UCSD-AML1 (cell line): ENCODE results near the gene ZNRD2.
A peak's percentile ranks its signal among the peaks of the same experiment; 100 is the strongest.

Experiments used
- DNase-seq: peaks from one replicate; lab custom pipeline; 2025; ENCODE audit not compliant: unreplicated experiment; lab: John Stamatoyannopoulos, UW

Gene ZNRD2

DNA sequence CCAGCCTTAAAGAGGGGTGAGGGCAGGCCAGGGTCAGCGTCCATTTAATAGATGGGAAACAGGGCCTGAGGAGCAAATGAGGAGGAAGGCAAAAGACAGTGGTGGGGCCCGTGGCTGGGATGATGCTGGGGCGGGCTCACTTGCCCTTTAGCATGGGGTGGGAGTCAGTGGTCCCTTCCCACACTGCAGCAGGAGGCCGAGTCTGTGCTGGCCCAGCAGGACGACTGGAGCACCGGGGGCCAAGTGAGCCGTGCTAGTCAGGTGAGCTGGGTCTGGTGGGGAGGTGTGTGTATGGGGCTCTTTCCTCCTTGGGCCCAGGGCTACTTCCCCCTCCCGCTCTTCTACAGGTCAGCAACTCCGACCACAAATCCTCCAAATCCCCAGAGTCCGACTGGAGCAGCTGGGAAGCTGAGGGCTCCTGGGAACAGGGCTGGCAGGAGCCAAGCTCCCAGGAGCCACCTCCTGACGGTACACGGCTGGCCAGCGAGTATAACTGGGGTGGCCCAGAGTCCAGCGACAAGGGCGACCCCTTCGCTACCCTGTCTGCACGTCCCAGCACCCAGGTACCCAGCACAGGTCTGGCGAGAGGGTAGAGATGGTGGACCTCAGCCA, 32.6 kb upstream of the ZNRD2 start:
- no peak for DNase-seq

DNA sequence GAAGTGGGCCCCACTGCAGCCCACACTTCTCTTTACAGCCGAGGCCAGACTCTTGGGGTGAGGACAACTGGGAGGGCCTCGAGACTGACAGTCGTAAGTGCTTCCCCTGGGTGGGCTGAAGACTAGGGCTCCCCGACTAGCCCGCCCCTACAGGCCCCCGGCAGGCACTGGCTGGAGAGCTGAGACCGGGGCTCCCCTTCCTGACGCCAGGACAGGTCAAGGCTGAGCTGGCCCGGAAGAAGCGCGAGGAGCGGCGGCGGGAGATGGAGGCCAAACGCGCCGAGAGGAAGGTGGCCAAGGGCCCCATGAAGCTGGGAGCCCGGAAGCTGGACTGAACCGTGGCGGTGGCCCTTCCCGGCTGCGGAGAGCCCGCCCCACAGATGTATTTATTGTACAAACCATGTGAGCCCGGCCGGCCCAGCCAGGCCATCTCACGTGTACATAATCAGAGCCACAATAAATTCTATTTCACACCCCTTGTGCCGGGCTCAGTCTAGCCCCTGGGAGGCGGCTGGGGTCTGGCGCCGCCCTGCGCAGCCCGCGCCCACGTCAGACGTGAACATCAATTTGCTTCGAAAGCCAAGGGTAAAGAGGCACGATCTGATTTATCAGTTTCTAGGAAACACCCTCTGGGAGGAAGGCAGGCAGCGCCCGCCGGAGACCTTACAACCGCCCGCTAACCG, 31.9 kb upstream of the ZNRD2 start:
- DNase-seq: no peak

DNA sequence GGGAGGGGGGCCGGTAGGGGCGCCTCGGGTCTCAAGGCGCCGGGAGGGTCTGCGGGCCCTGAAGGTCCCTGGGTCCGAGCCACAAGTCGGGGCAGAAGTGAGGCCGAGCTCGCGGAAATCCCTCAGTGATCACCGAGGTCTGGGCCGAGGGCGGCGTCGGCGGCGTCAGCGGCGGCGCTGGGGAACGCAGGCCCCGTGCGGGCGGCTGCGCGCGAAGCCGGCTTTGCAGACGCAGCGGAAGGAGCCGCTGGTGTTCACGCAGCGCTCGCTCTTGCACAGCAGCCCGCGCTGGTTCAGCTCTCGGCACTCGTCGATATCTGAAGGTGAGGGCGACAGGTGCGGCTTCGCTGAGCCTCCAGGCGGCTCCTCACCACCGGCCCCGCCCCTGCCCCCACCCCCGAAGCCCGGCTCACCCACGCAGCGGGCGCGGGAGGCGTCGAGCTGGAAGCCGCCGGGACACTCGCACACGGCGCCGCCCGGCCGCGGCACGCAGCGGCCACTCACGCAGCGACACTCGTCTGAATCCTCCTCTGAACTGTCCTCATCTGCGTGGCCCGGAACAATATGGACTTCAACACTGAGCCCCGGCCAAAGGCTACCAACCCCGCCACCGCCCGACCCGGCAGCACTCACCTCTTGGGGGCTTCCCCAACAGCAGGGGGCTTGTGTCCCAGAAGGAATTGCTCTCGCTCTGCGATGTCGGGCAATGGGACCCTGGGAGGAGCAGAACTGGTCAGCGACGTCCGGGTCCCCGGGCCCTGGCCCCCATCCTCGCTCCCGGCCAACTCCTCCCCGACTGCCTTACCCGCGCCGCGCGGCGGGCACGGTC, 31.1 kb upstream of the ZNRD2 start:
- no peak for DNase-seq

DNA sequence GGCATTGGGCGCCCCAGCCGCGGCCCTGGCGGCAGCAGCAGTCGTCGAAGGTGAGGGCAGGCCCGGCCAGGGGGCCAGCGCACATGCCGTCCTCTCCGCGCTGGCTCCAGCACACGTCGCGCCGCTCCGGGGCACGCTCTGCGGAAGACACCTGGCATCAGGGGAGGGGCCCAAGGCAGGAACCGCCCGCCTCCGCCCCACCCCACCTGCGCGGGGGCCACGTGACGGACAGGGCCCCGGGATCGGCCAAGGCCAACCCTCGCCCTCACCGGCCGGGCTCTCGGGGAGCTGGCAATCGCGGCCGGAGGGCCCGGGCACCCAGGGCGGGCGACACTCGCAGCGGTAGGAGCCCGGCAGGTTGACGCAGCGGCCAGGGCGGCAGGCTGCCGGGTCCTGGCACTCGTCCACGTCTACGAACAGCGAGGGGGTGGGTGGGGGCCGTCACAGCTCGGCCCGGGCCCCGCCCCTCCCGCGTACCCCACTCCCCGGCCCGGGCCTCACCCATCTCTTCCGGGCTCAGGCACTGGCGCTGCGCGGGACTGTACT, 30.5 kb upstream of the ZNRD2 start:
- no peak for DNase-seq

DNA sequence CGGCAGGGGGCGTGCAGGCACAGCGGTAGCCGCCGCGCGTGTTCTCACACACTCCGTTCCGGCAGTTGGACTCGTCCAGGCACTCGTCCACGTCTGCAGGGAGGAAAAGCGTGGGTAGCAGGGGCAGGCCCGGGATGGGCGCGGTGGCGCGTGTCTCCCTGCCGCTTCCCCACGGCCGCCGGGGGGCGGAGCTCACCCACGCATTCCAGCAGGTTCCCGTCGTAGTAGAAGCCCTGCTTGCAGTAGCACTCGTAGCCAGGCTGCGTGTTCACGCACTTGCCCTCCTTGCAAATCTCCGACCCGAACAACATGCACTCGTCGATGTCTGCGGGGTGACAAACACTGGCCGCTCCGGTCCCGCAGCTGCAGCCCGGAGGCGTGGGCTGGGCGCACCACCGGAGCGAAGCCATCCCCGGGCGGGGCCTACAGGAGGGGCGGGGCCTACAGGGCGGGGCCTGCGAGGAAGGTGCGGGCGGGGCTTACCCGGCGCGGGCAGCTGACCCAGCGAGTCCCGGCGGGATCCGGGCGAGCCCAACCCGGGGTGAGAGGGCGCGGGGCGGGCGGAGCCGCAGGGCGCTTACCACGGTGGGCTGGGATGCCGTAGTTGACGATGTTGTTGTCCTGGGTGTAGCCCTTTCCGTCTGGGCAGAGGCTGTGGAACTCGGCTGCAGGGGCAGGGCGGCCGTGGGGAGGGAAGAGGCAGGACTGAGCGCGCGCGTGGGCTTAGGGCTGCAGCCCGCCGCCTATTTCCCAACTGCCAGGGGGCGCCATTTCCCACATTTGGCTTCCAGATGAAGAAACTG, 29.8 kb upstream of the ZNRD2 start:
- DNase-seq: peak; percentile 87

DNA sequence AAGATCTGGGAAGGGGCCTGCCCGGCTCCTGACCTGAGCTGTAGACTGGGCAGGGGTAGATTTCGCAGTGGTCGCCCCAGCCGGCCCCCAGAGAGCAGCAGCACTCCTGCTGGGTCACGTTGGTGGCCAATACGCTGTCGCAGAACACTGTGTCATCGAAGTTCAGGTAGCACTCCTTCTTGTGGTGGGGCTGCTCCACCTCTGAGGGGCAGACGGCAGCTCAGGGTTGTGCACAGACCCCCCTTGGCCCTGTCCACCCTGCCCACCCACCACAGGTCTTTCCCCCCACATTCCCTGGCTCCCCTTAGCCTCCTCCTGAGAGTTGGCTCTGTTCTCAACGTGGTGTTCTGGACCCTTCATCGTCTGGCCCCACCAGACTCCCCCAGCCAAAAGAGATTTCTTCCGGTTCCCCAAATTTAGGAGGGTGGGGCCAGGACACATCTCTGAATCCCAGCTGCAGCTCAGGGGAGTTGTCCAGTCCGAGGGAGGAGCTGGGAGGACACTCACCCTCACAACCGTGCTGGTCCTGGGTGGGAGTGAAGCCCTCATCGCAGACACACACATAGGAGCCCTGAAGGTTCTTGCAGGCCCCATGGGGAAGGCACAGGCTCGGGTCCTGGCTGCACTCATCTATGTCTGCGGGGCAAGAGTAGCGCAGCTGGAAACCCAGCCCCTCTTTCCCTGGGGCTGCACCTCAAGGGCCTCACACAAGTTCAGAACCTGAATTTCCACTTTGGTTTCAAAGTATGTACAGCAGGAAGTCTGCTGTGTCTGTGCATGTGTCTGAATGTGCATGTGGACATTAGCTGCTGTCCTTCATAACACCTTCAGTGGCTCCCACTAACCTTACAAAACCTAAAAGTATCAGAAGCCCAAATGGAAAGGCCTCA, 28.9 kb upstream of the ZNRD2 start:
- no peak for DNase-seq

DNA sequence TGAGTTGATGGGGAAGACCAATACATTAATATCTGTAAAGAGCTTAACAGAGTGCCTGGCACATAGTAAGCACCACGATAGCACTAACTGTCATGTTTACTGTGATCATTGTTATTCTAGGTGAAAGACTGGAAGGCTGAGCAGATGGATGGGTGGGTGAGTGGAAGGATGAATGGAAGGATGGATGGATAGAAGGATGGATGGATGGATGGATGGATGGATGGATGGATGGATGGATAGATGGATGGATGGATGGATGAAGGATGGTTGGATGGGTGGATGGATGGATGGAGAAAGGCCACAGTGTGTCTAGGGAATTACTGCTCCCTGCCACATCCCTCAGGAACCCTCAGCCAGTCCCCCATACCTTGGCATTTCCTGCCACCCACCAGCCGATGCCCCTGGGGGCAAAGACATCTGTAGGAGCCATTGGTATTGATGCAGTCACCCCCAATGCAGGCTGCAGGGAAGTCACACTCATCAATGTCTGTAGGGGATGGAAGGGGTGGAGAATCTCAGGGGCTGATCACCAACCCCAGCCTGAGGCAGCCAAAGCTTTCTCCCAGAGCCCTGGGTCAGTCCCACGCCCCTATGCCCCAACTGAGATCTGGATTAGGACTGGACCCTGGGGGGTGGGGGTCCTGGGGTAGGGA, 27.4 kb upstream of the ZNRD2 start:
- no peak for DNase-seq

DNA sequence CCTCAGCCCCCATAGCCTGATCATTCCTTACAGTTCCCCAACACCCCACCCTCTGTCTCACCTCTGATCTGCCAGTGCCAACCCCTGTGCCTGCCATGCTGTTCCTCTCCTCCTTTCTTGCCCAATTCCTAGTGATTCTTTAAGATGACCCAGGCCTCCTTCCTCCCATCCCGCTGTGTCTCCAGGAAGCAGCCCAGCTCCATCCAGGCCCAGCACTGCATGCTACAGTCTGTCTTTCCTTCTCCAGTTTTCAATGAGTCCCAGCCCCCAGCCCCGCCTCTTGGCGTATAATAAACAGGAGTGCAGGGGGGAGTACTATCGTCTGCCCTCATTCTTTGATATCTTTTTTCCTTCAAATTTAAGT, 24.4 kb upstream of the ZNRD2 start:
- no peak for DNase-seq

DNA sequence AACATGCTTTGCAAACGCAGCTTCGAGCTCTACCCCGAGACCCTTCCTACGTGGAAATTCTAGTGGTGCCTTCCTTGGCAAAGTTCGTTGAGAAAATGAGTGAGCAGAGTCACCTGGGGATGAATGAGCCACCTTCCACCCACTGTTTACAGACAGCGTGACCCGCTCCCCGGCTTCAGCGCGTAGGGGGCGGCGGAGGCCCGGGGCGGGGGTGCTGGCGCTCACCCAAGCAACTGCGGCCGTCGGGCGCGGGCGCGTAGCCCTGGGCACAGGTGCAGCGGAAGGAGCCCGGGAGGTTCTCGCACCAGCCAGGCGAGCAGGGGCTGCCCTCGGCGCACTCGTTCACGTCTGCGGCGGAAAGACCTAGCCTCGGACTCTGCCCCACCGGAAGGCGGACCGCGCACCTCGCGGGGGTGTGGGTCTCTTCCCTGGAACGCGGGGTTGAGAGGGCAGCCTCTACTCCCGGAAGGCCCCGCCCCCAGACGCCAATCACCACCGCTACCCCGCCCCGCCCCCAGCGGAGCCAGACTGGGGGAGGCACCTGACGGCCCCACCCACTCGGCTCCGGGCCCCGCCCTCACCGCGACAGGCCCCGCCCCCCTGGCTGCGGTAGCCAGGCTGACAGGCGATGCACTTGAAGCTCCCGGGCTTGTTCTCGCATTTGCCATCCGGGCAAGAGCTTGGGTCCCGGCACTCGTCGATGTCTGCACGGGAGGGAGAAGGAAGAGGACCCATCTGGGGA, 23.9 kb upstream of the ZNRD2 start:
- DNase-seq: peak; percentile 87

DNA sequence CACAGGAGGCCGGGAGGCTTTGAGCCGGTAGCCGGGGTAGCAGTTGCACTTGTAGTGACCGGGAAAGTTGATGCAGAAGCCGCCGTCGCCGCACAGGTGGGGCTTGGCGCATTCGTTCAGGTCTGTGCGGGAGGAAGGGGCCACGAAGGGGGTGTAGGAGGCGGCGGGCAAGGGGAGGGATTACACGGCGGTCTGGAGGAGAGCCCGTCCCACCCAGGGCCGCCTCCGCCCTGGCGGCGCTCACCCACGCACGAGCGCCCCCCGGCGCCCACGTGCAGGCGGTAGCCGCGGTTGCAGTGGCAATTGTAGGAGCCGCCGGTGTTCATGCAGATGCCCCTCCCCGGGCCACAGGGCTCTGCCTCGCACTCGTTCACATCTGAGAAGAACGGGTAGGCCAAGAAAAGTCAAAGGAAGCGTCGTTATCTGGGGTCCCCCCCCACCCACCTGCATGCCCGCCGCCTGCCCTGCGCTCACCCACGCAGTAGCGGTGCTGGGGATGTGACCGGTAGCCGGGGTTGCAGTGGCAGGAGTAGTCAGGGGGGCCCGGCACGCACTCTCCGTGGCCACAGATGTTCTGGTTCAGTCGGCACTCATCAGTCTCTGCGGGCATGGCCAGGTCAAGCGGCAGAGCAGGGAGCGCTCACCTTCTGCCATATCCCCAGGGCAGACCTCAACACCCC, 22.7 kb upstream of the ZNRD2 start:
- DNase-seq: no peak

DNA sequence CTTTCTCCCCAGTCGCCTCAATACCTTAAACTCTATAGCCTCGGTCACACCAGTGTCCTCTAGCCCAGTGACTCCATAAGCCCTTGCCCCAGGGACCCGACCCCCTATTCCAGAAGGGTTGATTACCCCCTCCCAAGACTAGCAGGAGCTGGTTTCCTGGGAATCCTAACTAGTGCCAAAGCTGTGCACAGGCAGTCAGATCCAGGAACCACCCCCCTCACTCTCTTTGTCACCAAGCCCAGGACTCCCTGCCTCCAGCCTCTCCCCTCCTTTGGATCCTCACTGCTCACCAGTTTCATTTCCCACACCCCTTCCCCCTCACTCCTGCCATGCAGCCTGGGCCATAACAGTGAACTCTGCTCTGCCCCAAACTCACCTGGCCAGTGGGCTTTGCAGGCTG, 21.9 kb upstream of the ZNRD2 start:
- DNase-seq: no peak

DNA sequence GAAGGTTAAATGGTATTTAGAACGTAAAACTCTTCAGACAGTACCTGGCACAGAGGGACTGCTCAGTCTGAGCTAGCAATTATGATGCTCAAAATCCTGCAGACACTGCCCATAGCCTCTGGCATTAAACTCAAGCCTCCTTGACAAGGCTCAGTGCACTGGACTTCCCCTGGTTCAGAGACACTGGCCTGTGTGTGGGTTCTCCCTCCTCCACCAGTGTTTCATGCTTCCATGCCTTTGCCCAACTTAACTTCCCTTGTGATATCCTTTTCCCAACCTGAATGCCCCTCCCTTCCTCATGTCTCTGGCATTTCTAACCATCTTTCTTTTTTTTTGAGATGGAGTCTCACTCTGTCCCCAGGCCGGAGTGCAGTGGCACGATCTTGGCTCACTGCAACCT, 21.2 kb upstream of the ZNRD2 start:
- no peak for DNase-seq

DNA sequence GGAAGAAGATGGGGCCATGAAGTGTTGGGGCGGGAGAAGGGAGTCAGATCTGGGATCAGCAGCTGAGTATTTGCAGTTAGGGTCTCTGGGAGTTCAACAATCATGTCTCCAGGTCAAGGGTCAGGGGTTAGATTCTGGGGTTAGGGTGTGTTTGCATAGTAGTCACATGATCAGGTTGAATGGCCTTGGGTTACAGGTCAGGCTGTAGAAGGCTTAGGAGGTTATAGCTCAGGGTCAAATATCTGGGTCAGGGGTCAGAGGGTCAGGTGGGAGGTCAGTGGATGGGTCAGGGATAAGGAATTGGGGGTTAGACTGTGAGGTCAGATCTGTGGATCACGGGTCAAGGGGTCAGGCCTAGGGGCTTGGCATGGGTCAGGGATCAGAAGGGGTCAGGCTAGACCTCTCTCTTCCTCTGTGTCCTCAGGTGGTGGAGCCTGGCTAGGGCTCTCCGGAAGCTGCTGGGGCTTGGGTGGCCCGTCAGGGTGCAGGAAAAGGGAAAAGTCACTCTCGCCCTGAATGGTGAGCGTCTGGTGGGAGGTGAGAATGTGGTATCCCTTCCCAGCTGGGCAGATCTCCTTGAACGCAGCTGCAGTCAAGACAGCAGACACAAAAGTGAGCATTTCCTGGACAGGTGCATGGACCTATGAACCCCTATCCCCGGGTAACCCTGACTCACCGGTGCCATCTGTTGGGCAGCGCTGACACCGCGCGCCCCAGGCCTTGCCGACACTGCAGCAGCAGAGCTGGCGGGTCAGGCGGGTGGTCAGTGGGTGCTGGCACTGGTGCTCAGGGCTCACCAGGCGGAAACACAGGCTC, 18.5 kb upstream of the ZNRD2 start:
- DNase-seq: peak; percentile 67

DNA sequence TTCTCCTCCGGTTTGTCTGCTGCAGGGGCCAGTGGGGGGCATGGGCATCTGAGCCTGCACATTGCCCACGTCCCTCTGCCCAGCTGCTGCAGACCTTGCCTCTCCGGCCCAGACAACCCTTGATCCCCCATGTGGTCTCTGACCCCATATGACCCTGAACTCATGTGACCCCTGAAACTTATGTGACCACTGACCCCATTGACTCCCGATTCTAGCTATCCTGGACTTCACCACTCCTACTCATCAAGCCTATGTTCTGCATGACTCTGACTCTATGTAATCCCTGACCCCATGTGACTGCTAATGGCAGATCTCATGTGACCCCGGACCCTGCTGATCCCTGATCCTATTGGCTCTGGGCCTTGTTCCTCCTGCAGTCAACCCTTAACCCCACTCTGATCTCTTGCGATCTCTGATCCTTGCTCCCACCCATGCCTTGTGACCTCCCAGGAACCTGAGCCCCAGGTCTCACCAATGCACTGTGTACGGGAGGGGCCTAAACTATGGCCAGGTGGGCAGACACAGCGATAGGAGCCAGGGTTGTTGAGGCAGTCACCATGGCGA, 17.8 kb upstream of the ZNRD2 start:
- no peak for DNase-seq

DNA sequence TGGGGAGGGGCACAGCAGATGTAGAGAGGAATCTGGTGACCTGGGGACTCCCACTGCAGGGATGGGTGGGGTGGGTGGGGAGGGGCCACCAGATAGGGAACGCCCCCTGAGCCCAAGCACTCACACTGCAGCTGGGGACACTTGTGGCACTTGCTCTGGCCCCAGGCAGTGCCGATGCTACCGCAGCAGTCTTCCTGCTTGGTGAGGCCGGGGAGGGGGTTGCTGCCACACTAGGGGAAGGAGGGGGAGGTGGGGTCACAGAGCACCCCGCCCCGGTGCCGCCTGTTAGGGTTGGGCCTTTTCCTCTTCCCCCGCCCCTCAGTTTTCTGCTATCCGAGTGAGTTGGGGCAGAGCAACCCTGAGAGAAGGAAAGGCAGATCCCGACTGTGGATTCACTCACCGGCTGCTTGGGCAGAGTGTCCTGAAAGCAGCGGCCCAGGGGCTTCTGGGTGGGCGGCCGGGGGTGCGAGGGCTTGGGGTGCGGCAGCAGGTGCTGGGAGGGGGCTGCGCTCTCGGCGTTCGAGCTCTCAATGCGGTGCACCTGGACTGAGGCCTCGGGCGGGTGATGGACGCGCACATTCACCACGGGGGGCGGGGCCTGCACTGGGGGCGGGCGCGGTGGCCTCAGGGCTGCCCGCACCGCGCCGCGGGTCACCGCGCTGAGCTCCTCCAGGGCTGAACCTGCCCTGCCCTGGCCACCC, 16.8 kb upstream of the ZNRD2 start:
- DNase-seq: peak; percentile 75

DNA sequence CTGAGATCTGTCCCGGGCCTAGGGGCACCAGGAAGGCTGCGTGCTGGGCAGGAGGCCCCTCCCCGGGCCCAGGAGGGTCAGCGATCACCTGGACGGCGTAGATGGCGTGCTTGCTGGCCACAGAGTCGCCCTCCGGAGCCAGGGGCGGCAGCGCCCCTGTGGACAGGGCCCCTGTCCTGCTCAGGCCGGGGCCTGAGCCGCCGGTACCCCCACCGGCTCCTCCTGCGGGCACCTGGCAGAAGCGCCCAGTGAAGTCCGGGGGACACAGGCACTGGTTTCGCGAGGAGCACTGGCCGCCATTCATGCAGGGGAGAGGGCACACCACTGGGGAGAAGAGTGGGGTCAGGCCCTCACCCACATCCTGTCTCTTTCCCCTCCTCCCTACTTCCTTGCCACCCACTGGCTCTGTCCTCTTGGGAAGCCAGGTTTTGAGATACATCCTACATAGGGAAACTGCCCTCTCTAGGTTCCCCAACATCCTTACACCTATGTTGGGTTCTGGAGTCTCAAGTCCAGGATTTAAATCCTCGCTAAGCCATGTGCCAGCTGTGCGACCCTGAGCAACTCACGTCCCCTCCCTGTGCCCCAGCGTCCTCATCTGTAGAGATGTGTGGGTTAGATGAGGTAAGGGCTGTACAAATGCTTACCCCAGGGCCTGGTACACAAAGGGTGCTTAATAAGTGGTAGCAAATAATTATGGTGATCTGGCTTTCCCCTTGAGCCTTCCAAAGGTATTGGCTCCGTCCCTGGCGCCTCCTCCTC, 16.0 kb upstream of the ZNRD2 start:
- no peak for DNase-seq
